Loucy (cell line): Measurements from ENCODE around the gene SP140L.
A peak's percentile ranks its signal among the peaks of the same experiment; 100 is the strongest.

Experiments
- H2AFZ ChIP-seq: fragments of 200-600 bp; sonication (generic); 2 replicates; pipeline ENCODE4 v1.6.0; 2016; ENCODE audit warnings: antibody characterized with exemption, mild to moderate bottlenecking, low read length, moderate library complexity
- H3F3A ChIP-seq: fragments of 200-600 bp; 2 replicates; pipeline ENCODE4 v1.6.0; 2016; ENCODE audit warnings: antibody characterized with exemption, low read depth, mild to moderate bottlenecking
- H3K27me3 ChIP-seq: fragments of 200-600 bp; sonication (generic); 2 replicates; pipeline ENCODE4 v1.6.1; 2014; ENCODE audit warnings: low read length, mild to moderate bottlenecking; ENCODE audit not compliant: insufficient read depth, poor library complexity, severe bottlenecking
- H3K36me3 ChIP-seq: fragments of 200-600 bp; sonication (generic); 2 replicates; pipeline ENCODE4 v1.6.1; 2016; ENCODE audit warnings: low read length; ENCODE audit not compliant: insufficient read depth
- H3K4me1 ChIP-seq: fragments of 200-600 bp; sonication (generic); 2 replicates; pipeline ENCODE4 v1.5.1; 2014; ENCODE audit warnings: low read length, mild to moderate bottlenecking; ENCODE audit not compliant: insufficient read depth, poor library complexity, severe bottlenecking
- H3K4me2 ChIP-seq: fragments of 200-600 bp; sonication (generic); 2 replicates; pipeline ENCODE4 v1.6.0; 2014; ENCODE audit warnings: antibody characterized with exemption, low read length, low read depth, mild to moderate bottlenecking; ENCODE audit not compliant: poor library complexity, severe bottlenecking
- H3K4me3 ChIP-seq: fragments of 200-600 bp; sonication (generic); 2 replicates; pipeline ENCODE4 v1.5.1; 2014; ENCODE audit warnings: low read length, mild to moderate bottlenecking, mixed read lengths; ENCODE audit not compliant: poor library complexity, severe bottlenecking
- H3K79me2 ChIP-seq: fragments of 200-600 bp; sonication (generic); 2 replicates; pipeline ENCODE4 v1.6.1; 2014; ENCODE audit warnings: low read length; ENCODE audit not compliant: insufficient read depth
- H3K9ac ChIP-seq: fragments of 200-600 bp; sonication (generic); 2 replicates; pipeline ENCODE4 v1.6.0; 2014; ENCODE audit warnings: mild to moderate bottlenecking, low read depth, low read length, moderate library complexity; ENCODE audit not compliant: poor library complexity, severe bottlenecking
- H3K9me2 ChIP-seq: fragments of 200-600 bp; sonication (generic); replicated peaks from 2 replicates; pipeline ENCODE4 v1.6.1; 2016; ENCODE audit warnings: low read depth, low read length, mixed read lengths
- H3K9me3 ChIP-seq: fragments of 200-600 bp; sonication (generic); 2 replicates; pipeline ENCODE4 v1.6.1; 2014; ENCODE audit warnings: mild to moderate bottlenecking, antibody characterized with exemption, low read length, low read depth; ENCODE audit not compliant: insufficient read depth
- H4K20me1 ChIP-seq: fragments of 200-600 bp; sonication (generic); 2 replicates; pipeline ENCODE4 v1.6.0; 2014; ENCODE audit warnings: antibody characterized with exemption, low read length, mild to moderate bottlenecking; ENCODE audit not compliant: insufficient read depth, poor library complexity, severe bottlenecking
- CTCF ChIP-seq: fragments of 200-600 bp; sonication (generic); conservative IDR thresholded peaks from 2 replicates; pipeline ENCODE4 v1.5.1; 2014; ENCODE audit warnings: mild to moderate bottlenecking, antibody characterized with exemption, low read length
- EZH2phosphoT487 ChIP-seq: fragments of 200-600 bp; IDR thresholded peaks from 2 replicates; pipeline ENCODE4 v1.6.1; 2018; ENCODE audit warnings: antibody characterized with exemption, mild to moderate bottlenecking, moderate library complexity, borderline replicate concordance

Gene SP140L

GRCh38 chr2:230412846-230413245 is 85.9 kb downstream of the SP140L start:
- Histone ChIP-seq H3F3A (no peaks in the 10 kb centered on the region), H3K9me3 (no peaks in the 10 kb centered on the region), H3K9me2 (no peaks in the 10 kb centered on the region), H3K27me3 (no peaks in the 10 kb centered on the region), H3K4me3 (peak overlapping the region; percentile 84), H4K20me1 (no peaks in the 10 kb centered on the region), H2AFZ (no peak overlapping the region), H3K36me3 (no peaks in the 10 kb centered on the region), H3K79me2 (peaks cover 18% of the 10 kb centered on the region), H3K4me1 (peaks cover 40% of the 10 kb centered on the region), H3K9ac (no peak overlapping the region), H3K4me2 (peak overlapping the region; percentile 91)
- TF ChIP-seq CTCF (no peak), EZH2phosphoT487 (no peak)

DNA sequence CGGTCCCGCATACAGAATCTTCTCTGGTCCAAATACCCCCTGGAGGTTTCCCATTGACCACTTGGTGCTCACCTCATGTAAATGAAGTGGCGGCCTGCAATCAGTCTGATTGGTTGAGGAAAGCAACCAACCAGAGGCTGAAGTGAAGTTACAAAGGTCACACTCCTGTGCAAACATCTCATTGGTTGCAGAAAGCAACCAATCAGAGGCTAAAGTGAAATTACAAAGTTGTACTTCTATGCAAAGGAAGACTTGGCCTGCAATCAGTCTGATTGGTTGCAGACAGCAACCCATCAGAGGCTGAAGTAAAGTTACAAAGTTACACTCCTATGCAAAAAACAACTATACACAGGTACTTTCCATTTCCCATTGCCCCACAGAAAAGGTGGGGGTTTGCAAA is 86.5 kb downstream of the SP140L start:
- Histone ChIP-seq H3K9ac (no peak overlapping the region), H3K9me2 (no peaks in the 10 kb centered on the region), H3K79me2 (peaks cover 24% of the 10 kb centered on the region), H3K9me3 (no peaks in the 10 kb centered on the region), H3K27me3 (no peaks in the 10 kb centered on the region), H3K4me2 (no peak overlapping the region), H3F3A (no peaks in the 10 kb centered on the region), H3K4me1 (peaks cover 46% of the 10 kb centered on the region), H3K36me3 (no peaks in the 10 kb centered on the region), H2AFZ (no peak overlapping the region), H4K20me1 (no peaks in the 10 kb centered on the region), H3K4me3 (no peak overlapping the region)
- TF ChIP-seq CTCF, result no peak
- no peak for TF ChIP-seq EZH2phosphoT487

DNA sequence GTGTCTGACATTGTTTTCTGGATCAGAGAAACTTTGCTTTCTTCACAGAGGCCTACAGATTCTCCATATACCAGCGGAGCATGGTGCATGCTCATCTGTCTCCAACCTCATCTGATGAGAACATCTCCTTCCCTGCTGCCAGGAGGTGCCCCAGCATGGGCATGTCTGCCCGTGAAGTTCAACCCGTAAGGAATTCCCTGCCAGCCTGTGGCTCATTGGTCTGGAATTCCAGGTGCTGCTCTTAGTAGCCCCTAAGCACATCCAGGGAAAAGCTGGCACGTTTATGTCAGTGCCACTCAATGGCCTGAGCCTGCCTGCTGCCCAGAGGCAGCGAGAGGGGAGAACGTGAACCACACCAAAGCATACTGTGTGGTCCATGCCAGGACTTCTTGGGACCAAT is 87.3 kb downstream of the SP140L start:
- no peak overlapping the region for H3K4me2 ChIP-seq
- peaks cover 33% of the 10 kb centered on the region for H3K79me2 ChIP-seq
- H2AFZ ChIP-seq, result no peak overlapping the region
- H3K4me1 ChIP-seq, result peaks cover 53% of the 10 kb centered on the region
- no peak for TF ChIP-seq EZH2phosphoT487
- TF ChIP-seq CTCF, result no peak
- H3K4me3 ChIP-seq, result no peak overlapping the region
- H3F3A ChIP-seq, result no peaks in the 10 kb centered on the region
- no peak overlapping the region for H3K9ac ChIP-seq
- H3K9me2 ChIP-seq, result no peaks in the 10 kb centered on the region
- H3K27me3 ChIP-seq, result no peaks in the 10 kb centered on the region
- no peaks in the 10 kb centered on the region for H4K20me1 ChIP-seq
- no peaks in the 10 kb centered on the region for H3K9me3 ChIP-seq
- no peaks in the 10 kb centered on the region for H3K36me3 ChIP-seq
